Neuron (in vitro differentiated cells): ENCODE measurements around the gene TGFBI.

Experiments used
- H2AFZ ChIP-seq: one replicate; pipeline ENCODE4 v1.6.1; 2013; ENCODE audit warnings: low read depth, mild to moderate bottlenecking, inconsistent platforms, low read length, moderate library complexity
- H3K27me3 ChIP-seq: one replicate; pipeline ENCODE4 v1.6.1; 2013; ENCODE audit warnings: low read length; ENCODE audit not compliant: insufficient read depth
- H3K36me3 ChIP-seq: one replicate; pipeline ENCODE4 v1.6.1; 2013; ENCODE audit warnings: low read length; ENCODE audit not compliant: insufficient read depth
- H3K4me1 ChIP-seq: one replicate; pipeline ENCODE4 v1.6.1; 2013; ENCODE audit warnings: low read length; ENCODE audit not compliant: insufficient read depth
- H3K4me3 ChIP-seq: 2 replicates; pipeline ENCODE4 v1.5.1; 2013; ENCODE audit warnings: mild to moderate bottlenecking, low read length, moderate library complexity
- H3K9me3 ChIP-seq: one replicate; pipeline ENCODE4 v1.6.1; 2013; ENCODE audit warnings: low read length

TGFBI gene

GRCh38 chr5:136007271-136007670 is 21.5 kb upstream of the TGFBI start:
- Histone ChIP-seq H3K4me3 (no peak overlapping the region), H3K36me3 (no peaks in the 10 kb centered on the region), H3K4me1 (no peaks in the 10 kb centered on the region), H3K9me3 (no peaks in the 10 kb centered on the region), H2AFZ (no peak overlapping the region), H3K27me3 (peaks cover 3% of the 10 kb centered on the region)

GRCh38 chr5:136011414-136012001 is 17.3 kb upstream of the TGFBI start:
- Histone ChIP-seq H3K36me3 (no peaks in the 10 kb centered on the region), H3K4me3 (no peak overlapping the region), H3K4me1 (no peaks in the 10 kb centered on the region), H3K27me3 (no peaks in the 10 kb centered on the region), H2AFZ (no peak overlapping the region), H3K9me3 (no peaks in the 10 kb centered on the region)

GRCh38 chr5:136012041-136012804 is 16.6 kb upstream of the TGFBI start:
- H3K36me3 ChIP-seq: no peaks in the 10 kb centered on the region
- no peaks in the 10 kb centered on the region for H3K4me1 ChIP-seq
- no peak overlapping the region for H2AFZ ChIP-seq
- no peaks in the 10 kb centered on the region for H3K9me3 ChIP-seq
- no peak overlapping the region for H3K4me3 ChIP-seq
- H3K27me3 ChIP-seq: no peaks in the 10 kb centered on the region

DNA sequence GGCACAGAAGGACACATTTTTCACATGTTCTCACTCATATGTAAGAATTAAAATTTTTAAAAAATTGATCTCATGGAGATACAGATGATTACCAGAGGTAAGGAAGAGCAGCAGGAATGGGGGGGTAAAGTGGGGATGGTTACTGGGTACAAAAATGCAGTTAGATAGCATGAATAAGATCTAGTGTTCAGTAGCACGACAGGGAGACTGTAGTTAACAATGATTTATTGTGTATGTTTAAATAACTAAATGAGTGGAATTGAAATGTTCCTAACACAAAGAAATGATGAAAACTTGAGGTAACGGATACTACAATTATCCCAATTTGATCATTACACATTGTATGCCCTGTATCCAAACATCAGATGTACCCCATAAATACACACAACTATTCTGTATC is 15.2 kb upstream of the TGFBI start:
- Histone ChIP-seq H3K9me3 (no peaks in the 10 kb centered on the region), H3K27me3 (no peaks in the 10 kb centered on the region), H2AFZ (no peak overlapping the region), H3K36me3 (no peaks in the 10 kb centered on the region), H3K4me3 (no peak overlapping the region), H3K4me1 (no peaks in the 10 kb centered on the region)

GRCh38 chr5:136014049-136015002 is 14.5 kb upstream of the TGFBI start:
- H3K4me3 ChIP-seq: no peak overlapping the region
- H2AFZ ChIP-seq: no peak overlapping the region
- no peaks in the 10 kb centered on the region for H3K4me1 ChIP-seq
- no peaks in the 10 kb centered on the region for H3K27me3 ChIP-seq
- no peaks in the 10 kb centered on the region for H3K9me3 ChIP-seq
- no peaks in the 10 kb centered on the region for H3K36me3 ChIP-seq

DNA sequence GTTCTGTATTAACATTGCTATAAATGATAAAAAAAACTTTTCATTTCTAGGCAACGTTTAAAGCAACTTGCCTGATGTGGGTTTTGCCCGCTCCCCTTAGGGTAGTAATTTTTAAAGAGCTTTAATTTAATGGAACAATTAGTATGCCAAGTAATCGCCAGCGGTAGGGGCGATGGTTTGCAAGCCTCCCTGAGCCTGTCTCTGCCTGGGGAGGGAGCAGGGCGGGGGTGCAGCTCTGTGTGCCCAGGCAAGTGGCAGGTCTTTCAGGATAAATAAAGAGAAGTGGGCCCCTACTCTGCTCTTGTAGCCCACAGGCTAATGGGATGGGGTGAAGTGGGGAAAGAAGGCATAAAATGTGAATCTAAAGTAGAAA is 13.8 kb upstream of the TGFBI start:
- Histone ChIP-seq H3K36me3 (no peaks in the 10 kb centered on the region), H3K4me3 (no peak overlapping the region), H3K9me3 (no peaks in the 10 kb centered on the region), H3K4me1 (no peaks in the 10 kb centered on the region), H2AFZ (no peak overlapping the region), H3K27me3 (no peaks in the 10 kb centered on the region)

- Histone ChIP-seq H3K4me3 (no peak overlapping the region), H3K9me3 (no peaks in the 10 kb centered on the region), H3K27me3 (peaks cover 2% of the 10 kb centered on the region), H2AFZ (no peak overlapping the region), H3K36me3 (no peaks in the 10 kb centered on the region), H3K4me1 (no peaks in the 10 kb centered on the region)
Measured at GRCh38 chr5:136015966-136016650, 12.7 kb upstream of the TGFBI start.

DNA sequence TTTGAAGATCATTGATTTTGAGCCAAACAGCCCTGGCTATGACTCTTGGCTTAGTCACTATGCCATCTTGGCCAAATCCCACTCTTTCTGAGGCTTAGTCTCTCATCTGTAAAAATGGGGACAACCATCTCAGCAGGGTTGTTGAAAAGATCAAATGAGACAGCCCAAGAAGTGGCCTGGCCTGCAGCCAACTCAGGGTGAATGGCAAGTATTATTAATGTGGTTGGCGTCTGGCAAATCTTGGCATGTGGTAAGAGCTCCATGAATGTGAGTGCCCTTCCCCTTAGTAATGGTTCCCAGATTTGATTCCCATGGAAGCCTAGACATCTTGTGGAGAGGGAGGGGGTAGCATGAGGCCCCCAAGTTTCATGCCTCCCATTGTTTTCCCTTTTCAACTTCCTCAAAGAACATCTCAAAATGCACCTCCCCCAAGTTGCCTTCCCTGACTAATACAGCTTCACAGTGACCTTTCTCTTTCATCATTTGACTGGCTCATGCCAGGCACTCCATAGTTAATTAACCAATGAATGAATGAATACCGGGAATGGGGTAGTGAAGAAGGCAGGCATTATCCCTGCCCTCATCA is 11.8 kb upstream of the TGFBI start:
- Histone ChIP-seq H3K9me3 (no peaks in the 10 kb centered on the region), H3K4me1 (no peaks in the 10 kb centered on the region), H3K4me3 (no peak overlapping the region), H3K36me3 (no peaks in the 10 kb centered on the region), H2AFZ (no peak overlapping the region), H3K27me3 (peaks cover 2% of the 10 kb centered on the region)

- no peaks in the 10 kb centered on the region for H3K4me1 ChIP-seq
- H3K36me3 ChIP-seq: no peaks in the 10 kb centered on the region
- H3K27me3 ChIP-seq: peaks cover 5% of the 10 kb centered on the region
- no peaks in the 10 kb centered on the region for H3K9me3 ChIP-seq
- H2AFZ ChIP-seq: no peak overlapping the region
- H3K4me3 ChIP-seq: no peak overlapping the region
Measured at GRCh38 chr5:136018814-136019783, 9.7 kb upstream of the TGFBI start.

GRCh38 chr5:136020001-136020382 is 8.8 kb upstream of the TGFBI start:
- H3K36me3 ChIP-seq: no peaks in the 10 kb centered on the region
- H3K27me3 ChIP-seq: peaks cover 5% of the 10 kb centered on the region
- no peaks in the 10 kb centered on the region for H3K4me1 ChIP-seq
- no peak overlapping the region for H2AFZ ChIP-seq
- no peak overlapping the region for H3K4me3 ChIP-seq
- H3K9me3 ChIP-seq: no peaks in the 10 kb centered on the region

GRCh38 chr5:136020383-136021015 is 8.3 kb upstream of the TGFBI start:
- no peak overlapping the region for H2AFZ ChIP-seq
- H3K36me3 ChIP-seq: no peaks in the 10 kb centered on the region
- H3K4me1 ChIP-seq: no peaks in the 10 kb centered on the region
- H3K9me3 ChIP-seq: no peaks in the 10 kb centered on the region
- peaks cover 5% of the 10 kb centered on the region for H3K27me3 ChIP-seq
- no peak overlapping the region for H3K4me3 ChIP-seq
